Prostate gland (tissue), 2 donors: ENCODE measurements around the gene IGSF22. TPM values are rescaled to one million over a fixed set of nuclear protein-coding genes. Genes with fewer than 3 reads are reported as not detected.

Experiments used
- DNase-seq: peaks from one replicate; pipeline ENCODE4 v3.0.0-alpha.2; 2019; ENCODE audit warnings: low spot score
- H3K27ac ChIP-seq, 2 donors: fragments of 200-600 bp; sonication (generic); 2 replicates each; pipeline ENCODE4 v1.5.1; 2017 to 2019
- H3K27me3 ChIP-seq: fragments of 200-600 bp; sonication (generic); replicated peaks from 2 replicates; pipeline ENCODE4 v1.5.1; 2019; ENCODE audit not compliant: insufficient read depth
- H3K36me3 ChIP-seq, 2 donors: fragments of 200-600 bp; sonication (generic); 1 replicate in 1 of 2; 2 replicates in 1 of 2; pipeline versions ENCODE4 v1.5.1 to v1.8.1; 2017 to 2019
- H3K4me1 ChIP-seq: fragments of 200-600 bp; sonication (generic); replicated peaks from 2 replicates; pipeline ENCODE4 v1.5.1; 2019
- H3K4me3 ChIP-seq, 2 donors: fragments of 200-600 bp; sonication (generic); 2 replicates each; pipeline ENCODE4 v1.5.1; 2017 to 2019
- H3K9me3 ChIP-seq: fragments of 200-600 bp; sonication (generic); 2 replicates; pipeline ENCODE4 v1.5.1; 2017
- POLR2A ChIP-seq: fragments of 450-650 bp; IDR thresholded peaks from one replicate; pipeline ENCODE4 v1.6.1; 2016; ENCODE audit warnings: antibody characterized with exemption, mild to moderate bottlenecking
- POLR2AphosphoS5 ChIP-seq: sonication (generic); formaldehyde crosslinking; IDR thresholded peaks from one replicate; pipeline ENCODE4 v1.6.1; 2017; ENCODE audit warnings: antibody characterized with exemption
- WGBS: methylation state at CpG from one replicate; pipeline ENCODE4 v1.1.5; 2018; 5-methylcytosine and 5-hydroxymethylcytosine counted together
- intact Hi-C: fragments of 100-400 bp; cut with DNase I; formaldehyde crosslinking; loops from one replicate; pipeline ENCODE4 v1.14.2; 2022
- total RNA-seq, 2 donors: library from RNA; depleted of rRNA; stranded (reverse); fragments of >200 nt; gene quantifications; one replicate each; pipeline ENCODE4 v1.1.0, GENCODE V29; 2016
- TF ChIP-seq, protein P1 (sequence below), 4 experiments: fragments of 200-600 bp in 2 of 4; fragments of 450-650 bp in 2 of 4; sonication (generic) in 2 of 4; IDR thresholded peaks; 1 replicate in 3 of 4; 2 replicates in 1 of 4; pipeline ENCODE4 v1.5.1; 2016 to 2019; ENCODE audit warnings: antibody characterized with exemption in 4 of 4, mild to moderate bottlenecking in 2 of 4, moderate library complexity in 2 of 4

IGSF22 gene
- total RNA-seq, 2 donors from 2014 or later = 0.82 to 1.1 TPM

DNA sequence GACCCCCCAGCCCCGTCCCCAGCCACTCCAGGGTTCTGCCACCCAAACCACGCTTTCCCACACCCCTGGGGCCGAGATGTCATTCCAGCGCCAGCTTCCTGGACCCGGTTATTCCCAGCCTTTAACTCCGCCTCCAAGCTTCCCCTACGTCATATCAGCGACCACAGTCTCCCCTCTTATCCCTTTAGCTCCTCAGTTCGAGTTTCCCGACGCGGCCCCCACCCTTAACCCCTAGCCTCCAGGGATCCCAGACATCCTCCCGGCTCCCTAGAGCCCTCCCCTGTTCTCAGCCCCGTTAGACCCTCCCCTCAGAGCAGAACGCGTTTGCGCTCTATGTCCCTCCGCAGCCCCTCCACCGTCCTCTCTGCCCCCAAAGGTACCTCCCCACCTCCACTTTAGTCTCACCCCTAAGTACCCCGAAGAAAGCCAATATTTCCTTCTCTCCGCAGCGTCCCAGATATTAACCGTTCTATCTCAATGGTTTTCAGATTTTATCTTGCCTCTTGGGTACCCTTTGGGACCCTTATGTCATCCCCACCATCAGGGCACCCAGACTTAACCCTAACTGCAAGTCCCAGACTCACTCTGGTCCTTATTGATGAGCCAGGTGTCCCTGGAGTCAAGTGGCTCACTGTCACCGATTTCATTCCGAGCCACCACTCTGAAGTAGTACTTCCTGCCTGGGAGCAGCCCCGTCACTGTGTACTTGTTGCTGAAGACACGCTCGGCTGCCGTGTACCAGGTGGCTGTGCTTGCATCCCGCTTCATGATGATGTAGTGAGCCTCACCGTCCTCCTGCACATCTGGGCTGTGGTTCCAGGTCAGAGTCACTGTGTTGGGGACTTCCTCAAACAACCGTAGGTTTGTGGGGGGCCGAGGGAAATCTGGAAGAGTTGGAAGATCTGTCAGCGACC, 19.4 kb downstream of the IGSF22 start:
- no peak for TF ChIP-seq POLR2AphosphoS5
- TF ChIP-seq, protein P1, sequence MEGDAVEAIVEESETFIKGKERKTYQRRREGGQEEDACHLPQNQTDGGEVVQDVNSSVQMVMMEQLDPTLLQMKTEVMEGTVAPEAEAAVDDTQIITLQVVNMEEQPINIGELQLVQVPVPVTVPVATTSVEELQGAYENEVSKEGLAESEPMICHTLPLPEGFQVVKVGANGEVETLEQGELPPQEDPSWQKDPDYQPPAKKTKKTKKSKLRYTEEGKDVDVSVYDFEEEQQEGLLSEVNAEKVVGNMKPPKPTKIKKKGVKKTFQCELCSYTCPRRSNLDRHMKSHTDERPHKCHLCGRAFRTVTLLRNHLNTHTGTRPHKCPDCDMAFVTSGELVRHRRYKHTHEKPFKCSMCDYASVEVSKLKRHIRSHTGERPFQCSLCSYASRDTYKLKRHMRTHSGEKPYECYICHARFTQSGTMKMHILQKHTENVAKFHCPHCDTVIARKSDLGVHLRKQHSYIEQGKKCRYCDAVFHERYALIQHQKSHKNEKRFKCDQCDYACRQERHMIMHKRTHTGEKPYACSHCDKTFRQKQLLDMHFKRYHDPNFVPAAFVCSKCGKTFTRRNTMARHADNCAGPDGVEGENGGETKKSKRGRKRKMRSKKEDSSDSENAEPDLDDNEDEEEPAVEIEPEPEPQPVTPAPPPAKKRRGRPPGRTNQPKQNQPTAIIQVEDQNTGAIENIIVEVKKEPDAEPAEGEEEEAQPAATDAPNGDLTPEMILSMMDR (IDR thresholded peaks at IDR 0.05) = no peak
- no peak for TF ChIP-seq POLR2A
- DNase-seq = peak; percentile 40
- peak overlapping the region; percentile 60 to 77 for H3K27ac ChIP-seq

DNA sequence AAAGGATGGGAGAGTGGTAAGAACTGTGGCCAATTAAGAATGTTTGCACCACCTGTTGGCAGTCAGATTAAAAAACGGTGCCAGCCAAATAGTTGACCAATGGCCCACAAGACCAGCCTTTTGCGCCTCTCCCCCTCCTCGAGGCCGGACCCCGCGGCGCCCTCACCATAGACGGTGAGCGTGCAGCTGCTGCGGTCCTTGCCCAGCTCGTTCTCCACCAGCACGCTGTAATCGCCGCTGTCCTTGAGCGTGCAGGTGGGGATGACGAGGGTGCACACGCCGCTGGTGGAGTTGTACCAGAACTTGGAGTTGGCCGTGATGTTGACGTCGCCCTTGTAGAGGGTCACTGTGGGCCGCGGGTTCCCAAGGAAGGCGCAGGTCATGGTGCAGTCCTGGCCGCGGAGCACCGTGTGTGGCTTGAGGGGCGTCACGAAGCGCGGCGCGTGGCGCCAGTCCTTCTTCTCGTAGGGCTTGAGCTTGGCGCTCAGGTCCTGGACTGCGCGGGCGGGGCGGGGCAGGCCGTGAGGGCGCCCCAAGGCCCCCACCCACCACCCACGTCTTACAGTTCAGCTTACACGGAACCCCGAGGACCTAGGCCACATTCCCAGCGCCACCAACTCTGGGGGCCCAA, 20.2 kb downstream of the IGSF22 start:
- peak overlapping the region; percentile 60 to 77 for H3K27ac ChIP-seq
- TF ChIP-seq POLR2A (no peak), POLR2AphosphoS5 (no peak)
- TF ChIP-seq, protein P1 (IDR thresholded peaks at IDR 0.05) = no peak

More for the DNA sequence above, 19.4 kb downstream of the IGSF22 start:
- H3K4me3 ChIP-seq = peak overlapping the region; percentile 35 to 39
- 8% methylated on average over 34 of the region's 34 CpGs for WGBS
- intact Hi-C loops = no loop called here
- no peaks in the 10 kb centered on the region for H3K9me3 ChIP-seq
- no peaks in the 10 kb centered on the region for H3K27me3 ChIP-seq
- H3K36me3 ChIP-seq = no peaks in the 10 kb centered on the region
- peaks cover 7% of the 10 kb centered on the region for H3K4me1 ChIP-seq

DNA sequence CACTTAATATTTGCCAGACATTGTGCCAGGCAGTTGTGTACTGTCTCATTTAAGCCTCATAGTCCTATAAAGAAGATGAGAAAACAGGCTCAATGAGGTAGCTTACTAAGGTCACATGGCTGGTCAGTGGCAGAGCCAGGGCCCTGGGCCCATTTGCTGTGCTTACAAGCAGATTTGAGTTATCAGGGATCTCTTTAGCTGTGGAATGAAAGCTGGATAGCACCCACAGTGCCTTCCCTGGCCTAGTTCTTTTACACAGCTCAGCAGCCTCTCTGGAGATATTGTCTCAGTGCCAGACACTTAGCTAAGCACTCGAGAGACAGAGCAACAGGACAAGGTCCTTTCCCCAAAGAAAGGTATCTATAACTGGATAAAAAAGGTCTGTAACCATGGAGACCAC, 21.3 kb downstream of the IGSF22 start:
- Histone ChIP-seq H3K36me3 (no peaks in the 10 kb centered on the region), H3K4me3 (no peak overlapping the region), H3K27me3 (no peaks in the 10 kb centered on the region), H3K27ac (no peak overlapping the region), H3K4me1 (peaks cover 7% of the 10 kb centered on the region), H3K9me3 (no peaks in the 10 kb centered on the region)
- no peak for TF ChIP-seq POLR2A
- DNase-seq = no peak
- intact Hi-C loops = loop anchor here (5.0 kb wide), 1 partner anchor 382 kb away; the partner anchor contains the start of genes GTF2H1 and HPS5
- 25% methylated on average over 1 of the region's 1 CpG for WGBS

More for the DNA sequence above, 20.2 kb downstream of the IGSF22 start:
- intact Hi-C loops = no loop called here
- Histone ChIP-seq H3K4me1 (peaks cover 7% of the 10 kb centered on the region), H3K9me3 (no peaks in the 10 kb centered on the region), H3K4me3 (peak overlapping the region; percentile 35 to 39), H3K36me3 (no peaks in the 10 kb centered on the region), H3K27me3 (no peaks in the 10 kb centered on the region)
- no peak for DNase-seq
- WGBS = under 1% methylated on average over 46 of the region's 46 CpGs

DNA sequence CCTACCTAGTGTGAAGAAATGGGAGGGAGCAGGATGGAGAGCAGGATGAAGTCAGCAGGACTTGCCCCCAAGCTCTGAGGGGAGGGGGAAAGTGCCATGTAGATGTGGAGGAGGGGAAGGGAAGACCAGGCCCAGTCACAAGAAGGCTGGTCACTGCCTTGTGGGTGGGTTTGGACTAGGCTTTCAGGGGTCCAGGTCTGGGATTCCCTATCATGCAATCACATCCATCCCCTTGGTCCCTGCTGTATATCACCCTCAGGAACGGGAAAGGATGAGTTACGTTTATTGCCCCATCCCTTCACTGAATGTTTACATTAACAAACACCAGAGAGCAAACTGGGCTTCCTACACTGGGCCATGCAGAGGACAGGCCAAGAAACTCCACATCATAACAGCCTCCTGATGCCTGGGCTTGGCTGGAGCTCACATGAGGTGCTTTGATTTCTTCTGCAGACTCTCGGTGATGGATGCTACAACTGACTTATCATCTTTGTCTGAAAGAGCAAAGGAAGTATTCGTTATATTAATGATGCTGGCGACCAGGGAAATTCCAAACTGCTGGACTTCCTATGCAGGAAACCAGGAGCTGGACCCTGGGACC, 21.8 kb downstream of the IGSF22 start:
- intact Hi-C loops = loop anchor here (5.0 kb wide), 1 partner anchor 382 kb away; the partner anchor contains the start of genes GTF2H1 and HPS5

More for the DNA sequence above, 21.8 kb downstream of the IGSF22 start:
- TF ChIP-seq POLR2AphosphoS5 = no peak
- TF ChIP-seq, protein P1 (IDR thresholded peaks at IDR 0.05) = no peak
- no peak for TF ChIP-seq POLR2A
- Histone ChIP-seq H3K4me1 (peaks cover 7% of the 10 kb centered on the region), H3K36me3 (no peaks in the 10 kb centered on the region), H3K9me3 (no peaks in the 10 kb centered on the region), H3K4me3 (no peak overlapping the region), H3K27ac (no peak overlapping the region), H3K27me3 (no peaks in the 10 kb centered on the region)
- 89% methylated on average over 5 of the region's 5 CpGs for WGBS
- no peak for DNase-seq
